Measurements from ENCODE around the gene CYS1.
"Not testable (repeated sequence)": the region's sequence is repeated elsewhere in the genome, so short reads cannot be mapped to it uniquely, and the experiment has no call there.

The CYS1 gene

GRCh38 chr2:10012366-10012962 lies 67.7 kb downstream of the CYS1 start:
- DNase-seq (ENCODE audit: low read depth): not testable (repeated sequence)

- DNase-seq (ENCODE audit: low read depth): not testable (repeated sequence)
Measured at GRCh38 chr2:10011606-10012325, 68.4 kb downstream of the CYS1 start.

GRCh38 chr2:10010861-10011605 lies 69.2 kb downstream of the CYS1 start:
- DNase-seq (ENCODE audit: low read depth): not testable (repeated sequence)

GRCh38 chr2:10009811-10010781 lies 70.1 kb downstream of the CYS1 start:
- DNase-seq (ENCODE audit: low read depth): peak; percentile 72

- no peak for DNase-seq (ENCODE audit: low read depth)
Measured at GRCh38 chr2:10009271-10009810, 70.9 kb downstream of the CYS1 start.

- DNase-seq (ENCODE audit: low read depth): no peak
Measured at GRCh38 chr2:10008809-10009176, 71.4 kb downstream of the CYS1 start.

GRCh38 chr2:10007921-10008808 lies 72.0 kb downstream of the CYS1 start:
- no peak for DNase-seq (ENCODE audit: low read depth)

GRCh38 chr2:10007435-10007834 lies 72.8 kb downstream of the CYS1 start:
- DNase-seq (ENCODE audit: low read depth): peak; percentile 38
